Cardiac fibroblast (primary cell): ENCODE measurements around the gene RAPGEF1.

Experiments
- DNase-seq, 2 donors: peaks; one replicate each; pipeline versions ENCODE4 v3.0.0 to v3.0.0-alpha.2; 2010; ENCODE audit warnings: low read depth in 2 of 2
- H3K4me3 ChIP-seq, 2 donors: replicated peaks in 1 of 2; 1 replicate in 1 of 2; 2 replicates in 1 of 2; pipeline ENCODE4 v1.5.1; 2011; ENCODE audit warnings: low read depth in 2 of 2, low read length in 2 of 2, mild to moderate bottlenecking in 2 of 2, moderate library complexity in 1 of 2
- TF ChIP-seq, protein P1 (sequence below): IDR thresholded peaks from one replicate; pipeline ENCODE4 v1.5.1; 2011; ENCODE audit warnings: low read depth, mild to moderate bottlenecking, low read length, inconsistent platforms

RAPGEF1 gene

DNA sequence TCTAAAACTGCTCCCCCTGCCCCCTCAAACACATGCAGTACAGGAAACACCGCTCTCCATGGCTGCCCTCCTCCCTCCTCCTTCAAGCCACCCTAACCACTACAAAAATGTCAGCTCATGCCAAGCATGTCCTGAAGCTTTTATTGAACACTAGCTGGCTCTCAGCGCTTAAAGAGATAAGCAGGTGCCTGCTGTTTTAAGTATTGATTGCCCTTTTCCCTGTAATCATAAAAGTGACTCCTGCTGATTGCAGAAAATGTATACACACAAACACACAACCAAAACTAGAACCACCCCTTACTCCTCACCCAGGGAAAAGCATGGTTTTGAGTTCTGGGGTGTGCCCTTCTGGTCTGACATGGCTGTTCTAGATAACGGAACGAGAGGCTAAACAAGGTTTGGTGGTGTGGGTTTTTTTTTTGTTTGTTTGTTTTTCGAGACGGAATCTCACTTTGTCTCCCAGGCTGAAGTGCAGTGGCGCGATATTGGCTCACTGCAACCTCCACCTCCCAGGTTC is 205.1 kb downstream of the RAPGEF1 start:
- H3K4me3 ChIP-seq, result no peak overlapping the region
- TF ChIP-seq, protein P1, sequence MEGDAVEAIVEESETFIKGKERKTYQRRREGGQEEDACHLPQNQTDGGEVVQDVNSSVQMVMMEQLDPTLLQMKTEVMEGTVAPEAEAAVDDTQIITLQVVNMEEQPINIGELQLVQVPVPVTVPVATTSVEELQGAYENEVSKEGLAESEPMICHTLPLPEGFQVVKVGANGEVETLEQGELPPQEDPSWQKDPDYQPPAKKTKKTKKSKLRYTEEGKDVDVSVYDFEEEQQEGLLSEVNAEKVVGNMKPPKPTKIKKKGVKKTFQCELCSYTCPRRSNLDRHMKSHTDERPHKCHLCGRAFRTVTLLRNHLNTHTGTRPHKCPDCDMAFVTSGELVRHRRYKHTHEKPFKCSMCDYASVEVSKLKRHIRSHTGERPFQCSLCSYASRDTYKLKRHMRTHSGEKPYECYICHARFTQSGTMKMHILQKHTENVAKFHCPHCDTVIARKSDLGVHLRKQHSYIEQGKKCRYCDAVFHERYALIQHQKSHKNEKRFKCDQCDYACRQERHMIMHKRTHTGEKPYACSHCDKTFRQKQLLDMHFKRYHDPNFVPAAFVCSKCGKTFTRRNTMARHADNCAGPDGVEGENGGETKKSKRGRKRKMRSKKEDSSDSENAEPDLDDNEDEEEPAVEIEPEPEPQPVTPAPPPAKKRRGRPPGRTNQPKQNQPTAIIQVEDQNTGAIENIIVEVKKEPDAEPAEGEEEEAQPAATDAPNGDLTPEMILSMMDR, result no peak
- DNase-seq, result no peak

DNA sequence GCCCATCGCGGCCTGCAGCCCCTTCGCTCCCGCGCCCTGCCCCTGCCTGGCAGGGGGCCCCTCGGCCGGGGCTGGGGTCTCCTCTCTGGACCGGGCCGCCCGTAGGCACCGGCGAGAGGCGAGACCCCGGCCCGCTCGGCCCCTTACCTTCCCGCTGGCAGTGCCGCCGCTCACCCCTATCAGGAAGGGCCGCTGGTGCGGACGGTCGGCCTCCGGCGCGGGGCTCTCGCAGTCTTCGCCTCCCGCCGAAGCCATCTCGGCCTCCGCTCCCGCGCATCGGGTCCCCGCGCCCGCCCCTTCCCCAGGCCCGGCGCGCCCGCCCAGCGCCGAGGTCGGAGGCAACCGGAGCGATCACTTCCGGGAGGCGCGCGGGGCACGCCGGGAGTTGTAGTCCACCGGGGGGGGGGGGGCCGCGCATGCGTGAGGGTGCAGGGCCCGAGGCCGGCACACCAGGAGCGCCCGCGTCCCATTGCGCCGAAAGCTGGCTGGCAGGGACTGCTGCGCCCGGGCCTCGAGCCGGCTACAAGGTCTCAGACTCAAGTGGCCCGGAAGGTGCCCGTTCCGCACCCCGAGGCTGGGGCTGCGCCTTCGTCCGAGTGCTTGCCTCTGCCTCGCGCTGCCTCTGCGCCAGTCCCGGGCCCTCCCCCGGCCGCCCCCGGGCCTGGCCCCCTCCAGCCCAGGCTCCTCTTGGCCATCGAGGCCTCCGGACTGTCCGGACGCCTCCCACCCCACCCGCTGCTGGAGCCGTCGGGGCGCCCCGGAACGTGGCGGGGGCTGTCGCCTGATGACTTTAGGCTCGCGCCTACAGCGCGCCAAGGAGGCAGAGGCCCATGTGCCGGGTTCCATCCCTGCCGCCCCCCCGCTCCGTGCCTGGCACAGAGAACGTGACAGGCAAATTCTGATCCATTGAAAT is 208.7 kb downstream of the RAPGEF1 start, which contains the start of gene UCK1:
Gene UCK1, minus strand, starts transcription at position 344 of the 913 bp plus-strand sequence. Its CDS starts 89 bp downstream, at position 255.
- TF ChIP-seq, protein P1, result no peak
- DNase-seq, result peak; percentile 79 to 87
- H3K4me3 ChIP-seq, result peak within 1 kb of the TSS; percentile 73 to 87

DNA sequence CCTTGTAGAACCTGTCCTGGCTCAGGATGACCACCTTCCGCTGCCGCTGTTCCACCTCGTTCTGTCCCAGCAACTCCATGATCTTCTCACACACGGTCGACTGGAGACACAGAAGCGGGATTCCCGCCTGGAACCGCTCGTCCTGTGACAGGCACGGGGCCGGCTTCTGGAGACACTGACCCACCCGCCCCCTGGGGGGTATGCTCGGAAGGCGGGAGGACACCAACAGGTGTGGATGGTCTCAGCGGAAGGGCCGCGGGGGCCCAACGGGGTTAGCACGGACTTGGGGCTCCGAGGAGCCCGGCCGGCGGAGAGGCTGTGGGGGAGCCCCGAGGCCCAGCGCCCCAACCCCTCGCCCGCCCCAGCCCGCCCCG is 209.3 kb downstream of the RAPGEF1 start:
- DNase-seq, result peak; percentile 31 to 38
- TF ChIP-seq, protein P1, result peak; percentile 35
- peak overlapping the region; percentile 73 to 87 for H3K4me3 ChIP-seq

DNA sequence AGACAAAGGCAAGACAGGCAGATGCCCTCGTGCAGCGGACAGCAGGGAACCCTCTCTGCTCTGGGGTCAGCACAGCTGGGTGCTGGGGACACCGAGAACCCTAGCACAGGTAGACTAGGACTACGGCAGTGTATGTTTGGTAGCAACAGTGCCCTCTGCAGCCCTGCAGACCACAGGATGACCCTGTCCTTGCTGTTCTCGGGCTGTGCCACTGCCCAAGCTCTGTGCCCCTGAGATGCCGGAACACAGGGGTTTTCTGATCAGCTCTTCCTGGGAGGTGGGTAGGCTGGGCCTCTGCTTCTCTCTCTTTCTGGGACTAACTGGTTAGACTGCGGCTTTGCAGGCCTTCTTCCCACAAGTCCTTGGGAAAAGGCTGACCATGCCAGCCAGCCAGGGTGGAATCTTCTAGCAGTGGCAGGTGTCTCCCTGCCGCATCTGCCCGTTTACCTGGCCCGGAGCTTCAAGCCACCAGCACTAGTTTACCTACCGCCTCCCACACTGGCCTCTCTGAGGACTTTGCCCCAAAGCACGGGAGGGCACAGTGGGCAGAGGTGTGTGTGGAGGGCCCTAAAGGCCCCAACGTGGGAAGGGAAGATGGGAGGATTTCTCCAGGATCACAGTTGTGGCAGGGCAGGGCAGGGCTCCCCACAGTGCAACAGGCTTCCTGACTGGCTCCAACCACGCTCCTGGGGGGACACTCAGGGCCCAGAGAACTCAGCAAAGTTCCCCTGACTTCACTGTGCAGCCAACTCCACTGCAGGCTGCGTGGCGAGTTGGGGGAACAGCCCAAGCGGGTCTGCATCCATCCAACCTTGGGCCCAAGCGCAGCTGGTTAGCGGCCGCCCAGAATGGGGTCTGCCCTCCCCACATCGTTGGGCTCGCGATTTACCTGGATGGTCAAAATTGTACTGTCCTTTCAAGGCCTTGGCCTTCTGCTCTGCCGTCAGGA is 210.0 kb downstream of the RAPGEF1 start:
- no peak for DNase-seq
- H3K4me3 ChIP-seq, result peak overlapping the region; percentile 73 to 87
- TF ChIP-seq, protein P1, result no peak

DNA sequence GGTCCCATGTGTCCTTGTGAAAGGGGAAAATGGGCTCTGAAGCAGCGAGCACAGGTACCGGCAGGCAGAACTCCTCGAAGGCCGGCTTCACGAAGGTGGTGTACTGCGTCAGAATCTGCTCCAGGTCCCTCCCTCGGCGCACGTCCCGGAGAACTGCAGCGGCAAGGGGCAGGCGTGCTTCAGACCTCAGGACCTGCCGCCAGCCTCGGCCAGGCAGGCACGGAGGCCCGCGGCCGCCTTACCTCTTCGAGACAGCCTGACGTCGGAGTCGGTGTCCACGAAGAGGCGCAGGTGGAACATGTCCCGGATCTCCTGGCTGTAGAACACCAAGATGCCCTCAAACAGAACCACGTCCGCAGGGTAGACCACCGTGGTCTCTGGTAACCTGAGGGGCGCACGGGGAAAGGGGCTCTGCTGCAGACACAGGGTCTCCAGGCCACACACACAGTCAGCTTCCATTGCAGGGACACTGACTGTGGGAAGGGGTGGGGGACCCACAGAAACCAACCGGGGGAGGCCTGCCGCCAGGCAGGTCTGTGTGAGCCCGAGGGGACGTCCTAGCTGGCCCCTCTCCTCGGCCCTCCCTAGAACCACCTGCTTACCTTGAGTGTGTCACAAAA is 210.9 kb downstream of the RAPGEF1 start:
- no peak for DNase-seq
- TF ChIP-seq, protein P1, result no peak
- no peak overlapping the region for H3K4me3 ChIP-seq

DNA sequence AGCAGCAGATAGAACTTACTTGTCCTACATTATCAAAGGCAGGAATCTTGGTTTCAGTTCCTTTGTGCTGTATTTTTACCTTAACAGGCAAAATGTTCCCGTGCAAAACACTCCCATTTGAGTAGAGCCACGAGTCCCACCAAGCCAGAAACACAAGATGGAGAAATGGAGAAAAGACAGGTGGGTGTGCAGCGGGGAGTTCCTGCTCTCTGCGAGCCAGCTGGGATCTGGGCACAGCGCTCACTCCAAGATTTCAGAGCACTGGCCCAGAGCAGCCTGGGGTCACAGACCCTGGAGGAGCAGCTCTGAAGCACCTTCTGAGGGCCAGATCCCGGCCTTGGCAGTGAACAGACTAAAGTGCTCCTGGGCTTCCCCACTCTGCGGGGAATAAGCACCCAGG is 211.7 kb downstream of the RAPGEF1 start:
- TF ChIP-seq, protein P1, result no peak
- DNase-seq, result no peak
- no peak overlapping the region for H3K4me3 ChIP-seq
